HCT116 (cell line): ENCODE results near the gene RNF217. TPM values are rescaled to one million over a fixed set of nuclear protein-coding genes. Genes with fewer than 3 reads are reported as not detected.

Experiments
- ATAC-seq: fragments of 200-7000 bp; cut with Tn5 transposase; 2 replicates; pipeline ENCODE4 v1.9.1; 2020; ENCODE audit warnings: mild to moderate bottlenecking, moderate library complexity
- BruUV-seq: library from RNA; stranded (reverse); fragments of 400-500 nt; replicated peaks from 2 replicates; lab custom pipeline; 2021; lab: Mats Ljungman, UMichigan
- CTCF ChIA-PET: fragments of 300-600 bp; sonication (Branson Sonifier 250); formaldehyde crosslinking; loops from one replicate; lab custom pipeline; 2021; ENCODE audit warnings: antibody characterized with exemption; lab: Charles Lee
- POLR2A ChIA-PET: fragments of 300-600, 350-600 bp; sonication (Branson Sonifier 250); formaldehyde crosslinking; loops from one replicate; lab custom pipeline; 2021; ENCODE audit warnings: antibody characterized with exemption; lab: Charles Lee
- RAD21 ChIA-PET, 2 experiments: fragments of 300-600 bp; sonication (Branson Sonifier 250); formaldehyde crosslinking; loops; one replicate each; lab custom pipeline; 2023; ENCODE audit warnings: low total read pairs in 2 of 2; ENCODE audit not compliant: uncharacterized antibody in 2 of 2, unreplicated experiment in 2 of 2, low non-redundant PET in 1 of 2; lab: Charles Lee
- DNase-seq: peaks from one replicate; pipeline ENCODE4 v3.0.0-alpha.2; 2010; ENCODE audit warnings: low read depth, low spot score
- H2AFZ ChIP-seq: fragments of 200-600 bp; shearing (Covaris generic), sonication (generic); 2 replicates; pipeline ENCODE4 v1.6.1; 2017; ENCODE audit warnings: low read depth, mixed run types, mixed read lengths, antibody characterized with exemption, low read length; ENCODE audit not compliant: poor library complexity, severe bottlenecking
- H3K27ac ChIP-seq: 2 replicates; pipeline ENCODE4 v1.5.1; 2012; ENCODE audit warnings: low read depth, low read length
- H3K27me3 ChIP-seq: fragments of 200-600 bp; sonication (generic); 2 replicates; pipeline ENCODE4 v1.6.1; 2016; ENCODE audit warnings: mixed run types, low read length, mixed read lengths; ENCODE audit not compliant: insufficient read depth
- H3K36me3 ChIP-seq, 2 experiments: fragments of 200-500 bp in 1 of 2; fragments of 200-600 bp in 1 of 2; sonication (Bioruptor generic) in 1 of 2; sonication (generic) in 1 of 2; 2 replicates each; pipeline versions ENCODE4 v1.5.1 to v1.6.1; 2014 to 2016; ENCODE audit warnings: low read length in 2 of 2, inconsistent platforms in 1 of 2, mixed read lengths in 1 of 2, mixed run types in 1 of 2; ENCODE audit not compliant: insufficient read depth in 2 of 2, control insufficient read depth in 1 of 2
- H3K4me1 ChIP-seq, 2 experiments: fragments of 200-600 bp in 1 of 2; sonication (generic) in 1 of 2; 2 replicates each; pipeline versions ENCODE4 v1.5.1 to v1.6.1; 2012 to 2017; ENCODE audit warnings: low read length in 2 of 2, inconsistent platforms in 1 of 2, mild to moderate bottlenecking in 1 of 2, mixed read lengths in 1 of 2, mixed run types in 1 of 2, moderate library complexity in 1 of 2; ENCODE audit not compliant: insufficient read depth in 2 of 2, control insufficient read depth in 1 of 2
- H3K4me2 ChIP-seq: fragments of 200-600 bp; sonication (generic); 2 replicates; pipeline ENCODE4 v1.6.1; 2017; ENCODE audit warnings: mixed run types, low read length, mixed read lengths
- H3K4me3 ChIP-seq, 2 experiments: fragments of 200-600 bp in 1 of 2; sonication (generic) in 1 of 2; replicated peaks in 1 of 2; 2 replicates each; pipeline ENCODE4 v1.5.1; 2011 to 2016; ENCODE audit warnings: low read length in 2 of 2, control low read depth in 1 of 2, low read depth in 1 of 2, mild to moderate bottlenecking in 1 of 2, mixed read lengths in 1 of 2, mixed run types in 1 of 2
- H3K79me2 ChIP-seq: fragments of 200-600 bp; sonication (generic); 2 replicates; pipeline ENCODE4 v1.6.1; 2017; ENCODE audit warnings: mild to moderate bottlenecking, mixed run types, low read length, moderate library complexity, mixed read lengths; ENCODE audit not compliant: insufficient read depth
- H3K9ac ChIP-seq: fragments of 200-600 bp; sonication (generic); 2 replicates; pipeline ENCODE4 v1.6.1; 2016; ENCODE audit warnings: low read length, mixed read lengths
- H3K9me2 ChIP-seq: fragments of 200-600 bp; sonication (generic), shearing (Covaris generic); 2 replicates; pipeline ENCODE4 v1.6.1; 2017; ENCODE audit warnings: mixed run types, mild to moderate bottlenecking, moderate library complexity; ENCODE audit not compliant: insufficient read depth
- H3K9me3 ChIP-seq, 2 experiments: fragments of 200-500 bp in 1 of 2; fragments of 200-600 bp in 1 of 2; sonication (Bioruptor generic) in 1 of 2; sonication (generic) in 1 of 2; 2 replicates each; pipeline ENCODE4 v1.6.1; 2014 to 2017; ENCODE audit warnings: low read length in 2 of 2, mixed read lengths in 2 of 2, inconsistent platforms in 1 of 2, low read depth in 1 of 2, mild to moderate bottlenecking in 1 of 2, mixed run types in 1 of 2, moderate library complexity in 1 of 2; ENCODE audit not compliant: control insufficient read depth in 1 of 2, insufficient read depth in 1 of 2
- H4K20me1 ChIP-seq: fragments of 200-600 bp; sonication (generic), shearing (Covaris generic); 2 replicates; pipeline ENCODE4 v1.6.1; 2017; ENCODE audit warnings: mixed run types, mild to moderate bottlenecking, moderate library complexity; ENCODE audit not compliant: insufficient read depth
- CBX3 ChIP-seq: IDR thresholded peaks from 2 replicates; pipeline ENCODE4 v1.6.1; 2012; ENCODE audit warnings: low read depth
- CEBPB ChIP-seq: IDR thresholded peaks from 2 replicates; pipeline ENCODE4 v1.6.1; 2012; ENCODE audit warnings: low read depth
- CTCF ChIP-seq, 3 experiments: fragments of 200-600 bp in 1 of 3; sonication (generic) in 1 of 3; IDR thresholded peaks in 2 of 3; conservative IDR thresholded peaks in 1 of 3; 2 replicates each; pipeline ENCODE4 v1.5.1; 2012 to 2017; ENCODE audit warnings: low read depth in 2 of 3, low read length in 2 of 3, antibody characterized with exemption in 1 of 3, borderline replicate concordance in 1 of 3, control low read depth in 1 of 3, mild to moderate bottlenecking in 1 of 3, mixed read lengths in 1 of 3, mixed run types in 1 of 3, moderate library complexity in 1 of 3; ENCODE audit not compliant: insufficient read depth in 1 of 3
- EGR1 ChIP-seq: IDR thresholded peaks from 2 replicates; pipeline ENCODE4 v1.6.1; 2012; ENCODE audit warnings: low read depth
- ELF1 ChIP-seq: IDR thresholded peaks from 2 replicates; pipeline ENCODE4 v1.6.1; 2012; ENCODE audit warnings: low read depth, borderline replicate concordance
- EZH2 ChIP-seq: fragments of 200-600 bp; sonication (generic); IDR thresholded peaks from 2 replicates; pipeline ENCODE4 v1.6.1; 2017; ENCODE audit warnings: antibody characterized with exemption, mixed run types
- EZH2phosphoT487 ChIP-seq: fragments of 200-600 bp; IDR thresholded peaks from 2 replicates; pipeline ENCODE4 v1.6.1; 2018; ENCODE audit warnings: antibody characterized with exemption, borderline replicate concordance
- FOSL1 ChIP-seq: IDR thresholded peaks from 2 replicates; pipeline ENCODE4 v1.6.1; 2012; ENCODE audit warnings: low read depth
- POLR2A ChIP-seq: IDR thresholded peaks from 2 replicates; pipeline ENCODE4 v1.7.0; 2011; ENCODE audit warnings: borderline replicate concordance; ENCODE audit not compliant: insufficient read depth, insufficient read length; ENCODE audit errors: extremely low read depth
- RAD21 ChIP-seq: IDR thresholded peaks from 2 replicates; pipeline ENCODE4 v1.6.1; 2012; ENCODE audit warnings: low read depth, mild to moderate bottlenecking
- REST ChIP-seq: IDR thresholded peaks from 2 replicates; pipeline ENCODE4 v1.6.1; 2012; ENCODE audit warnings: low read depth
- SIN3A ChIP-seq: IDR thresholded peaks from 2 replicates; pipeline ENCODE4 v1.6.1; 2012; ENCODE audit warnings: low read depth
- SP1 ChIP-seq: IDR thresholded peaks from 2 replicates; pipeline ENCODE4 v1.6.1; 2012; ENCODE audit warnings: low read depth
- SRF ChIP-seq: IDR thresholded peaks from 2 replicates; pipeline ENCODE4 v1.6.1; 2012; ENCODE audit warnings: low read depth
- TCF7L2 ChIP-seq: IDR thresholded peaks from 2 replicates; pipeline ENCODE4 v1.7.0; 2011; ENCODE audit warnings: borderline replicate concordance, inconsistent platforms; ENCODE audit not compliant: insufficient read depth, insufficient read length; ENCODE audit errors: extremely low read depth
- ZFX ChIP-seq: fragments of 450-650 bp; IDR thresholded peaks from 2 replicates; pipeline ENCODE4 v1.6.1; 2017
- ZNF274 ChIP-seq: fragments of 200-500 bp; sonication (Bioruptor generic); IDR thresholded peaks from 2 replicates; pipeline ENCODE4 v1.6.1; 2014; ENCODE audit warnings: mild to moderate bottlenecking, low read depth, low read length, inconsistent platforms
- intact Hi-C: fragments of 100-400 bp; cut with micrococcal nuclease; formaldehyde crosslinking; loops from 2 replicates; pipeline ENCODE4 v1.10.0; 2022
- total RNA-seq: library from RNA; stranded (reverse); gene quantifications from one replicate; pipeline ENCODE4 v1.2.1, GENCODE V29; 2021; ENCODE audit not compliant: unreplicated experiment
- TF ChIP-seq, protein P1 (sequence below): IDR thresholded peaks from 2 replicates; pipeline ENCODE4 v1.6.1; 2011; ENCODE audit warnings: mild to moderate bottlenecking, low read length, moderate library complexity; ENCODE audit not compliant: insufficient replicate concordance; ENCODE audit errors: extremely low read depth
- TF ChIP-seq, protein P2 (sequence below): IDR thresholded peaks from 2 replicates; pipeline ENCODE4 v1.6.1; 2012
- TF ChIP-seq, protein P3 (sequence below): IDR thresholded peaks from 2 replicates; pipeline ENCODE4 v1.6.1; 2012

Gene RNF217
- total RNA-seq, 1 experiment from 2014 or later: 20.4 TPM

DNA sequence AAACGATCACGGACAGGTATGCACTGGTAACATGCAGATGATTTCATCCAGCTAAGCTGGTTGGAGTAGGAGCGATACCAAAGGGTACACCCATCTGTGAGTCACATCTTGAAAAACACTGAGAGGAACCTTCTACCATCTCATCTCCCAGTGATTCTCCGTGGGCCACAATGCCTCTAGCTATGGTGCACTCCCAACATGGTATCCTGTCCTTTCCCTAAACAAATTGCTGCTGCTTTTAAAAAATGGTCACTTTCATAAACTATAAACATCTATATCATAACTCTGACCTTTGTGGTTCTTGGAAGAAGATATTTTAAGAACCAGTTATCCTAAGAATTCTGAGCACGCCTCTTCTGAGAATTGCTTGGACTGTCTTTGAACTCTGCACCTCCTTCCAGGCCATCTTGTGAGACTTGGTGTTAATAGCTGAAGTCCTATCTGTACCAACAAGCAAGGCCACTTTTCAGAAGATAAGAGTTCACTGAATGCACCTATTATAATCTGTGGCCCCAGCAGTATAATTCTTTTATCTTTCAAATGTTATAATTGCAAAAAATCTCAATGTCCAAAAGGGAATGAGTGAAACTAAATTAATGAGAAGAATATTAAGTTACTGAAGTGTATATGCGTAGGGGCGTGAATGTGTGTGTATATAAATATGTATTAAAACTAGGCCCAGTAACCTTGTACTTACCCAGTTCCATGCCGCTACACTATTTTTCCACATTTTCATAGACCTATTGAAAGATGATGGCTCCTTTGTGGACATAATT, 120.9 kb downstream of the RNF217 start:
- Histone ChIP-seq H3K4me3 (no peak overlapping the region), H3K9me3 (no peaks in the 10 kb centered on the region), H4K20me1 (no peaks in the 10 kb centered on the region), H3K79me2 (no peaks in the 10 kb centered on the region), H2AFZ (no peak overlapping the region), H3K36me3 (no peaks in the 10 kb centered on the region), H3K4me2 (no peak overlapping the region), H3K9ac (no peak overlapping the region), H3K4me1 (no peaks in the 10 kb centered on the region), H3K27ac (no peak overlapping the region), H3K9me2 (no peaks in the 10 kb centered on the region), H3K27me3 (no peaks in the 10 kb centered on the region)
- no peak for TF ChIP-seq TCF7L2
- TF ChIP-seq ZFX: no peak
- TF ChIP-seq RAD21: no peak
- no peak for TF ChIP-seq REST
- no peak for TF ChIP-seq SIN3A
- no peak for TF ChIP-seq ZNF274
- no peak for TF ChIP-seq EZH2
- no peak for TF ChIP-seq SRF
- TF ChIP-seq POLR2A: no peak
- TF ChIP-seq EZH2phosphoT487: no peak
- TF ChIP-seq, protein P1, sequence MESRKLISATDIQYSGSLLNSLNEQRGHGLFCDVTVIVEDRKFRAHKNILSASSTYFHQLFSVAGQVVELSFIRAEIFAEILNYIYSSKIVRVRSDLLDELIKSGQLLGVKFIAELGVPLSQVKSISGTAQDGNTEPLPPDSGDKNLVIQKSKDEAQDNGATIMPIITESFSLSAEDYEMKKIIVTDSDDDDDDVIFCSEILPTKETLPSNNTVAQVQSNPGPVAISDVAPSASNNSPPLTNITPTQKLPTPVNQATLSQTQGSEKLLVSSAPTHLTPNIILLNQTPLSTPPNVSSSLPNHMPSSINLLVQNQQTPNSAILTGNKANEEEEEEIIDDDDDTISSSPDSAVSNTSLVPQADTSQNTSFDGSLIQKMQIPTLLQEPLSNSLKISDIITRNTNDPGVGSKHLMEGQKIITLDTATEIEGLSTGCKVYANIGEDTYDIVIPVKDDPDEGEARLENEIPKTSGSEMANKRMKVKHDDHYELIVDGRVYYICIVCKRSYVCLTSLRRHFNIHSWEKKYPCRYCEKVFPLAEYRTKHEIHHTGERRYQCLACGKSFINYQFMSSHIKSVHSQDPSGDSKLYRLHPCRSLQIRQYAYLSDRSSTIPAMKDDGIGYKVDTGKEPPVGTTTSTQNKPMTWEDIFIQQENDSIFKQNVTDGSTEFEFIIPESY: no peak
- TF ChIP-seq, protein P2, sequence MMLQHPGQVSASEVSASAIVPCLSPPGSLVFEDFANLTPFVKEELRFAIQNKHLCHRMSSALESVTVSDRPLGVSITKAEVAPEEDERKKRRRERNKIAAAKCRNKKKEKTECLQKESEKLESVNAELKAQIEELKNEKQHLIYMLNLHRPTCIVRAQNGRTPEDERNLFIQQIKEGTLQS: no peak
- TF ChIP-seq FOSL1: no peak
- TF ChIP-seq CTCF (IDR thresholded peaks at IDR 0.05 in 2 of 3, conservative IDR thresholded peaks at IDR 0.05 in 1 of 3; ENCODE audit: borderline replicate concordance in 1 of 3, insufficient read depth in 1 of 3, low read depth in 2 of 3, low read length in 2 of 3): no peak
- no peak for TF ChIP-seq CBX3
- TF ChIP-seq ELF1: no peak
- TF ChIP-seq, protein P3, sequence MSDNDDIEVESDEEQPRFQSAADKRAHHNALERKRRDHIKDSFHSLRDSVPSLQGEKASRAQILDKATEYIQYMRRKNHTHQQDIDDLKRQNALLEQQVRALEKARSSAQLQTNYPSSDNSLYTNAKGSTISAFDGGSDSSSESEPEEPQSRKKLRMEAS: no peak
- no peak for TF ChIP-seq SP1
- no peak for TF ChIP-seq CEBPB
- no peak for TF ChIP-seq EGR1
- BruUV-seq: no TSS peak
- ChIA-PET RAD21 (no interaction called here), POLR2A (no interaction called here), CTCF (no interaction called here)
- ATAC-seq (no peak), DNase-seq (no peak)
- intact Hi-C loops: no loop called here
